ENCODE results near the gene LYZL6. TPM values are rescaled to one million over a fixed set of nuclear protein-coding genes. Genes with fewer than 3 reads are reported as not detected.
"Not testable (repeated sequence)": the region's sequence is repeated elsewhere in the genome, so short reads cannot be mapped to it uniquely, and the experiment has no call there.

Gene LYZL6
- total RNA-seq, 4 donors from 2014 or later, result not detected

GRCh38 chr17:35901631-35902175 lies 41.8 kb downstream of the LYZL6 start:
- H3K4me1 ChIP-seq, result no peaks in the 10 kb centered on the region

DNA sequence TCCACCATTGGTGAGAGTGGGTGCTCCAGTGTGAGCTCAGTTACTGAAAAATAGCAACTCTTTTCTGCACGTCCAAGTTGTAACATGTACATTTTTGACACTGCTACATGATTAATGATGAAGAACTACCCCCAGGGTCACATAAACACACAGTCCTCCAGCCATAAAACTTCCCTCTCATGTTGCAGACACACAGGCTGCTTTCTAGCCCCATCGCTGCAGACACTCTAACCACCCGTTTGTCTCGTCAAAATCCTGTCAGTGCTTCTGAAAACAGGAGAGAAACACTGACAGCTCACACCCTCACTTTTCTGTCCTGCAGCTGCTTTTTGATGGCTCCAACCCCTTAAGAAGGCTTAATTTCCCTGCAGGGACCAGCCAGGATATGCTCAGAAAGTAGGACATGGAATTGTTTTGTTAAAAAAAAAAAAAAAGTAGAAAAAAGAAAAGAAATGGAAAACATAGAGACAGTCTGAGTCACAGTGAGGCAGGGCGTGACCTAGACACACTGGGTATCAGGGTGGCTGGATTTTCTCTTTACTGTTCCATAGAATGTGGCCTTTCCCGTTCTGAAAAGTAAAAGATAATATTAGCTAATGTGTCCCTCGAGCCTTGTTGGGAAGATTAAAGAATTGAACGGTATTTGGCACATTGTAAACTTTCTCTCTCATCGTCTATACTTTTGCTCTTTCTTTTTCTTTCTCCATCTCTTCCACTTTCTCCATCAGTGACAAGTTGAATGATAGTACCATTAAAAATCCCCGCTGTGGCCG lies 42.6 kb downstream of the LYZL6 start:
- Histone ChIP-seq H3K4me1 (no peaks in the 10 kb centered on the region), H3K36me3 (no peaks in the 10 kb centered on the region), H3K27ac (no peak overlapping the region), H3K27me3 (no peaks in the 10 kb centered on the region), H3K4me3 (replicated peaks in 1 of 3) (no peak overlapping the region), H3K9me3 (no peaks in the 10 kb centered on the region)
- DNase-seq, result no peak
- TF ChIP-seq, protein P1, sequence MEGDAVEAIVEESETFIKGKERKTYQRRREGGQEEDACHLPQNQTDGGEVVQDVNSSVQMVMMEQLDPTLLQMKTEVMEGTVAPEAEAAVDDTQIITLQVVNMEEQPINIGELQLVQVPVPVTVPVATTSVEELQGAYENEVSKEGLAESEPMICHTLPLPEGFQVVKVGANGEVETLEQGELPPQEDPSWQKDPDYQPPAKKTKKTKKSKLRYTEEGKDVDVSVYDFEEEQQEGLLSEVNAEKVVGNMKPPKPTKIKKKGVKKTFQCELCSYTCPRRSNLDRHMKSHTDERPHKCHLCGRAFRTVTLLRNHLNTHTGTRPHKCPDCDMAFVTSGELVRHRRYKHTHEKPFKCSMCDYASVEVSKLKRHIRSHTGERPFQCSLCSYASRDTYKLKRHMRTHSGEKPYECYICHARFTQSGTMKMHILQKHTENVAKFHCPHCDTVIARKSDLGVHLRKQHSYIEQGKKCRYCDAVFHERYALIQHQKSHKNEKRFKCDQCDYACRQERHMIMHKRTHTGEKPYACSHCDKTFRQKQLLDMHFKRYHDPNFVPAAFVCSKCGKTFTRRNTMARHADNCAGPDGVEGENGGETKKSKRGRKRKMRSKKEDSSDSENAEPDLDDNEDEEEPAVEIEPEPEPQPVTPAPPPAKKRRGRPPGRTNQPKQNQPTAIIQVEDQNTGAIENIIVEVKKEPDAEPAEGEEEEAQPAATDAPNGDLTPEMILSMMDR (IDR thresholded peaks at IDR 0.05), result no peak
- no peak for TF ChIP-seq POLR2A (IDR thresholded peaks at IDR 0.05)
- intact Hi-C loops (cut with DNase I), result no loop called here
- WGBS, 2 donors, result 76 to 79% methylated on average over 11 of the region's 11 CpGs

More at GRCh38 chr17:35901631-35902175, 41.8 kb downstream of the LYZL6 start:
- Histone ChIP-seq H3K27me3 (no peaks in the 10 kb centered on the region), H3K27ac (no peak overlapping the region), H3K4me3 (replicated peaks in 1 of 3) (no peak overlapping the region), H3K36me3 (no peaks in the 10 kb centered on the region), H3K9me3 (no peaks in the 10 kb centered on the region)
- no peak for DNase-seq
- intact Hi-C loops (cut with DNase I), result no loop called here
- 90 to 93% methylated on average over 9 of the region's 9 CpGs for WGBS, 2 donors
- TF ChIP-seq, protein P1 (IDR thresholded peaks at IDR 0.05), result no peak
- no peak for TF ChIP-seq POLR2A (IDR thresholded peaks at IDR 0.05)

- Histone ChIP-seq H3K4me1 (no peaks in the 10 kb centered on the region), H3K9me3 (no peaks in the 10 kb centered on the region), H3K27me3 (no peaks in the 10 kb centered on the region), H3K36me3 (no peaks in the 10 kb centered on the region), H3K27ac (no peak overlapping the region), H3K4me3 (replicated peaks in 1 of 3) (no peak overlapping the region)
- WGBS, 2 donors, result 83 to 93% methylated on average over 3 to 4 of the region's 5 CpGs
- no peak for DNase-seq
- intact Hi-C loops (cut with DNase I), result no loop called here
- TF ChIP-seq, protein P1 (IDR thresholded peaks at IDR 0.05), result no peak
- no peak for TF ChIP-seq POLR2A (IDR thresholded peaks at IDR 0.05)
These were observed 43.2 kb downstream of the LYZL6 start for GRCh38 chr17:35900280-35900679.

DNA sequence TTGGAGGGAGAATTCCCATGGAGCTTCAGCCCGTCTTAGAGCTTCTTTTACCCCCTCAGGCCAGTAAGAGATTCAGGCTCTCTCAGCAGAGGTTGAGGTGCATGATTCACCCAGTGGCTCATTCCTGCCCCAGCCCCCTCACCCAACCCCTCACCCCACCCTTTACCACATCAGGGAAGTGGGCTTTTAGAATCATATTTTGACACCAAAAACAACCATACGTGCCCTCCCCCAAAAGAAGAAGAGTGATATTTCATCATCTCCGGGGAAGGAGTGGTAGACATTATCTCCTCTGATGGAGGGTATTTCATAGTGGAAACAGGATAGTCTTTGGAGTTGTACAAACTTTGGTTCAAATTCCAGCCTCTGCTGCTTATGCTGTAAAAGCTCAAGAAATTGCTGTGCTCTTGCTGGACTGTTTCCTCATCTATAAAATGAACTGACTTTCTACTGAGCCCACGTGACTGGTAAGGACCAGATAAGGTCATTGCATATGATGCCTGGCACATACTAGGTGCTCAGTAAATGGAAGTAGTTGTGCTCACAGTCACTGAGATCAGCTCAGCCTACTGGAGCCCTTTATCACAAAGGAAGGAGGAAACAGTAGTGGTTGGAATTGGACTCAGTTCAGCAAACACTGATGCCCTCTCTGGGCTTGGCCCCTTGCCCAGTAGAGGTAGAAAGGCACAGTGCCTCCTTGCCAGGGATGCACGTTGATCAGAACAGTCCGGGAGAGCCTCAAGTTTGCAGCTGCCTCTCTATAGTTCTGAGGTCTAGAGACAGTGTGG lies 45.0 kb downstream of the LYZL6 start:
- H3K4me1 ChIP-seq, result no peaks in the 10 kb centered on the region
- no peaks in the 10 kb centered on the region for H3K36me3 ChIP-seq
- intact Hi-C loops (cut with DNase I), result no loop called here
- no peaks in the 10 kb centered on the region for H3K9me3 ChIP-seq
- TF ChIP-seq, protein P1 (IDR thresholded peaks at IDR 0.05), result no peak
- TF ChIP-seq POLR2A (IDR thresholded peaks at IDR 0.05), result no peak
- 50 to 54% methylated on average over 6 of the region's 6 CpGs for WGBS, 2 donors
- no peaks in the 10 kb centered on the region for H3K27me3 ChIP-seq
- H3K4me3 ChIP-seq (replicated peaks in 1 of 3), result no peak overlapping the region
- DNase-seq, result peak; percentile 78 to 83
- no peak overlapping the region for H3K27ac ChIP-seq

GRCh38 chr17:35897772-35898171 lies 45.7 kb downstream of the LYZL6 start:
- H3K27me3 ChIP-seq; H3K27ac ChIP-seq; H3K36me3 ChIP-seq; H3K9me3 ChIP-seq; intact Hi-C loops (cut with DNase I); H3K4me3 ChIP-seq (replicated peaks in 1 of 3); H3K4me1 ChIP-seq; DNase-seq: not testable (repeated sequence)
- WGBS, 2 donors, result 97 to 98% methylated on average over 7 of the region's 7 CpGs

All from thyroid gland (tissue), 4 donors.